Measurements from ENCODE around the gene BEST4. TPM values are rescaled to one million over a fixed set of nuclear protein-coding genes. Genes with fewer than 3 reads are reported as not detected.
"Not testable (repeated sequence)": the region's sequence is repeated elsewhere in the genome, so short reads cannot be mapped to it uniquely, and the experiment has no call there.

Gene BEST4
- total RNA-seq, 1 donor from 2014 or later = 0.88 TPM

GRCh38 chr1:44811234-44811633 lies 23.3 kb upstream of the BEST4 start:
- DNase-seq = no peak
- peaks cover 12% of the 10 kb centered on the region for H3K9me3 Mint-ChIP-seq (ENCODE audit: unreplicated experiment)
- peaks cover 5% of the 10 kb centered on the region for H3K36me3 Mint-ChIP-seq (ENCODE audit: unreplicated experiment)
- peak overlapping the region; percentile 60 for H3K4me3 Mint-ChIP-seq (ENCODE audit: unreplicated experiment)
- H3K27me3 Mint-ChIP-seq (ENCODE audit: unreplicated experiment) = peaks cover 21% of the 10 kb centered on the region
- H3K4me1 Mint-ChIP-seq (ENCODE audit: low read depth, unreplicated experiment) = peaks cover 26% of the 10 kb centered on the region
- TF ChIP-seq CTCF (IDR thresholded peaks at IDR 0.05; ENCODE audit: partially characterized antibody, unreplicated experiment) = no peak
- no peak overlapping the region for H3K27ac Mint-ChIP-seq (ENCODE audit: unreplicated experiment)

- not testable (repeated sequence) for H3K4me3 Mint-ChIP-seq (ENCODE audit: unreplicated experiment); DNase-seq
- H3K4me1 Mint-ChIP-seq (ENCODE audit: low read depth, unreplicated experiment) = peaks cover 26% of the 10 kb centered on the region
Observed at GRCh38 chr1:44810762-44811105, 22.8 kb upstream of the BEST4 start.

GRCh38 chr1:44810101-44810761 lies 22.3 kb upstream of the BEST4 start:
- Mint-ChIP-seq H3K4me1 (ENCODE audit: low read depth, unreplicated experiment) (peaks cover 26% of the 10 kb centered on the region), H3K27ac (ENCODE audit: unreplicated experiment) (no peak overlapping the region), H3K36me3 (ENCODE audit: unreplicated experiment) (peaks cover 4% of the 10 kb centered on the region), H3K27me3 (ENCODE audit: unreplicated experiment) (peaks cover 21% of the 10 kb centered on the region), H3K9me3 (ENCODE audit: unreplicated experiment) (peaks cover 12% of the 10 kb centered on the region), H3K4me3 (ENCODE audit: unreplicated experiment) (no peak overlapping the region)
- peak; percentile 13 for DNase-seq
- TF ChIP-seq CTCF (IDR thresholded peaks at IDR 0.05; ENCODE audit: partially characterized antibody, unreplicated experiment) = no peak

More at GRCh38 chr1:44810762-44811105, 22.8 kb upstream of the BEST4 start:
- not testable (repeated sequence) for H3K27ac Mint-ChIP-seq (ENCODE audit: unreplicated experiment); H3K36me3 Mint-ChIP-seq (ENCODE audit: unreplicated experiment)
- peaks cover 21% of the 10 kb centered on the region for H3K27me3 Mint-ChIP-seq (ENCODE audit: unreplicated experiment)
- peaks cover 12% of the 10 kb centered on the region for H3K9me3 Mint-ChIP-seq (ENCODE audit: unreplicated experiment)

GRCh38 chr1:44808938-44809917 lies 21.3 kb upstream of the BEST4 start:
- Mint-ChIP-seq H3K27ac (ENCODE audit: unreplicated experiment) (peak overlapping the region; percentile 62), H3K36me3 (ENCODE audit: unreplicated experiment) (no peaks in the 10 kb centered on the region), H3K27me3 (ENCODE audit: unreplicated experiment) (peaks cover 21% of the 10 kb centered on the region), H3K4me1 (ENCODE audit: low read depth, unreplicated experiment) (peaks cover 25% of the 10 kb centered on the region), H3K9me3 (ENCODE audit: unreplicated experiment) (peaks cover 9% of the 10 kb centered on the region), H3K4me3 (ENCODE audit: unreplicated experiment) (no peak overlapping the region)
- TF ChIP-seq CTCF (IDR thresholded peaks at IDR 0.05; ENCODE audit: partially characterized antibody, unreplicated experiment) = no peak
- DNase-seq = no peak

- H3K27me3 Mint-ChIP-seq (ENCODE audit: unreplicated experiment) = peaks cover 18% of the 10 kb centered on the region
- H3K4me3 Mint-ChIP-seq (ENCODE audit: unreplicated experiment) = peak within 1 kb of the TSS; percentile 71
- H3K27ac Mint-ChIP-seq (ENCODE audit: unreplicated experiment) = peak within 1 kb of the TSS; percentile 87
- peak; percentile 81 for DNase-seq
- H3K36me3 Mint-ChIP-seq (ENCODE audit: unreplicated experiment) = no peaks in the 10 kb centered on the region
- peaks cover 24% of the 10 kb centered on the region for H3K4me1 Mint-ChIP-seq (ENCODE audit: low read depth, unreplicated experiment)
- H3K9me3 Mint-ChIP-seq (ENCODE audit: unreplicated experiment) = peaks cover 5% of the 10 kb centered on the region
- no peak for TF ChIP-seq CTCF (IDR thresholded peaks at IDR 0.05; ENCODE audit: partially characterized antibody, unreplicated experiment)
Observed at GRCh38 chr1:44808063-44808937, 20.3 kb upstream of the BEST4 start, which contains the start of gene BTBD19. Gene BTBD19 (plus strand): TSS chr1:44808523. CDS start chr1:44808821, 298 bp downstream.

Measured in glutamatergic neuron (in vitro differentiated cells).